Left renal pelvis (tissue), 4 donors: ENCODE results near the gene UGT2B11. TPM values are rescaled to one million over a fixed set of nuclear protein-coding genes. Genes with fewer than 3 reads are reported as not detected.
"Not testable (repeated sequence)": the region's sequence is repeated elsewhere in the genome, so short reads cannot be mapped to it uniquely, and the experiment has no call there.

ENCODE experiments used
- DNase-seq, 4 donors: peaks; one replicate each; pipeline ENCODE4 v3.0.0-alpha.2; 2013; ENCODE audit warnings: low read depth in 4 of 4, low spot score in 3 of 4
- polyA plus RNA-seq, 4 donors: library from polyadenylated mRNA; unstranded; fragments of 120-200 nt; gene quantifications; one replicate each; pipeline ENCODE4 v1.2.1, GENCODE V29; 2013; ENCODE audit not compliant: insufficient read length in 4 of 4

The UGT2B11 gene
- polyA plus RNA-seq, 4 donors: 0.52 to 4.4 (median 2.3) TPM

GRCh38 chr4:69170233-69171134 lies 44.1 kb downstream of the UGT2B11 start:
- DNase-seq: peak in 1 of 4 donors; percentile 5

DNA sequence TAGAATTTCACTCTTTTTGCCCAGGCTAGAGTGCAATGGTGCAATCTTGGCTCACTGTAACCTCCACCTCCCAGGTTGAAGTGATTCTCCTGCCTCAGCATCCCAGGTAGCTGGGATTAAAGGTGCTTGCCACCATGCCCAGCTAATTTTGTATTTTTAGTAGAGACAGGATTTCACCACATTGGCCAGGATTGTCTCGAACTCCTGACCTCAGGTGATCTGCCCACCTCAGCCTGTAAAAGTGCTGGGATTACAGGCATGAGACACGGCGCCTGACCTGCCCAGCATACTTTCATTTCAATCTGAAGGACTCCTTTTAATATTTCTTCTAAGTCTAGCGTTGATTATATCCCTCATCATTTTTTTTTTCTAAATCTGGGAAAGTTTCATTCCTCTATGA lies 45.4 kb downstream of the UGT2B11 start:
- not testable (repeated sequence) for DNase-seq

- no peak for DNase-seq
These were observed 47.2 kb downstream of the UGT2B11 start for GRCh38 chr4:69167300-69167699.

DNA sequence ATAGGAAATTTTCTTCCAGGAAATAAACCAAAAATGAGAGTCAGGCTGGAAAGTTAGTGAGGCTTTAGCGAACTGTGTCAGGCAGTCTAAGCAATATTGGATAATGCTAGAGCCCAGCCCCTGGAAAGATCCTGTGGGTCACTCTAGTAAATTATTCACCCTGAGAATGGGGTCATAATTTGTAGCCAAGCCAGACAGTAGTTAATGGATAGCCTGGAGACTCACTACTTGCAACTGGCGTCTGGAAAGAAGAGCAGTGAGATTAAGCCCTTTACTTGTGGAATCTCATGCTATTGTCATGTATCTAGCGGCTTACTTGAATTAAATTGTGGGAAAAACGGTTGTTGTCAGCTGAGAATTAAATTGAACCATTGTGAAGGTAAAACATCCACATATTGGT lies 48.2 kb downstream of the UGT2B11 start:
- DNase-seq: peak in 2 of 4 donors; percentile 2 to 3

DNA sequence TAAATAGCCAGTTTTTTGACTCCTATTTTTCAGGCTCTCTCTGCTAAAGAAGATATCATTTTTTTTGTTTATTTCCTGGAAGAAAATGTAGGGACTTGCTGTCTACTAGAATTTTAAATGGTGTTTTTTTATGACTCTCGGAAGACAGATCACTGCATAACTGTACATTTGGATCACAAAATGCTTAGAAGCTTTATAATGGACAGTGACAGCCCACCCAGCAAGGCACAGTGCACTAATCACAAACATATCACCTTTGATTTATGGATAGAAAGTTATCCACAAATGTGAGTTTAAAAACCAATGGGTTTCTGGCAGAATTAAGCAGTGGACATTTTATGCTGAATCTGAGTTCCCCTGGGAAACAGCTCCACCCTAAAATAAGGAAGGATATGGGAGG lies 48.8 kb downstream of the UGT2B11 start:
- DNase-seq: not testable (repeated sequence)

GRCh38 chr4:69156913-69157312 lies 57.6 kb downstream of the UGT2B11 start:
- no peak for DNase-seq

- DNase-seq: no peak
These were observed 60.5 kb downstream of the UGT2B11 start for GRCh38 chr4:69154021-69154420.

Other genes starting within 250 kb of the UGT2B11 start
- gene UGT2B7, start 118.3 kb downstream of the UGT2B11 start, polyA plus RNA-seq: 10 to 100 TPM in 3 of 4 donors, 1 to 10 TPM in 1; 1.6 to 84.7 (median 68.1) TPM
- under 1 TPM in 1 of 4 donors, not detected in 3; 0.47 TPM for gene UGT2B28, start 65.7 kb upstream of the UGT2B11 start, polyA plus RNA-seq